ENCODE results near the gene ACOXL. TPM values are rescaled to one million over a fixed set of nuclear protein-coding genes. Genes with fewer than 3 reads are reported as not detected.
"Not testable (repeated sequence)": the region's sequence is repeated elsewhere in the genome, so short reads cannot be mapped to it uniquely, and the experiment has no call there.

ACOXL gene
- total RNA-seq, 4 donors from 2014 or later: 0.64 TPM; not detected in 3

DNA sequence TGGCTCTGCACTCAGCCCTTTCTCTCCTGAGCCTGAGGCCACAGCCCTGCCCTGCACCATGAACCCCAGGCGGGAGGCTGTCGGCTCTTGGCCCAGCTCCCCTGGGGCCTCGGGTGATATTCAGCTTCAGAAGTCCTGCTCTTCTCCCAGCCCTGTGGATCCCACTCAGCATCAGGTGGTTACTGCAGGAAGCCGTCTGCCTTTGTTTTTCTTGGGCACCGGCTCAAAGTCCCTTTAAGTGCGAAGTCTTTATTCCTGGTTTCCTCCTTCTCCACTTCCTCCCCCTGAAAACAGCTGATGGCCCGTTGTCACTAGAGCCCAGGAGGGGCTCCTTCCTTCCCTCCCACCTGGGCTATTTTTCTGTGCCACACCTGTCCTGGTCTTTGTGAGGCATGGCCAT, 226.8 kb downstream of the ACOXL start:
- 59% methylated on average over 7 of the region's 7 CpGs for WGBS
- no peaks in the 10 kb centered on the region for H3K36me3 ChIP-seq
- DNase-seq (ENCODE audit: low spot score in 2 of 2): no peak
- no peaks in the 10 kb centered on the region for H3K4me1 ChIP-seq
- H3K9me3 ChIP-seq: no peaks in the 10 kb centered on the region
- TF ChIP-seq EP300 (IDR thresholded peaks at IDR 0.05) (no peak), POLR2AphosphoS5 (IDR thresholded peaks at IDR 0.05) (no peak), POLR2A (IDR thresholded peaks at IDR 0.05) (no peak)
- TF ChIP-seq, protein P1, sequence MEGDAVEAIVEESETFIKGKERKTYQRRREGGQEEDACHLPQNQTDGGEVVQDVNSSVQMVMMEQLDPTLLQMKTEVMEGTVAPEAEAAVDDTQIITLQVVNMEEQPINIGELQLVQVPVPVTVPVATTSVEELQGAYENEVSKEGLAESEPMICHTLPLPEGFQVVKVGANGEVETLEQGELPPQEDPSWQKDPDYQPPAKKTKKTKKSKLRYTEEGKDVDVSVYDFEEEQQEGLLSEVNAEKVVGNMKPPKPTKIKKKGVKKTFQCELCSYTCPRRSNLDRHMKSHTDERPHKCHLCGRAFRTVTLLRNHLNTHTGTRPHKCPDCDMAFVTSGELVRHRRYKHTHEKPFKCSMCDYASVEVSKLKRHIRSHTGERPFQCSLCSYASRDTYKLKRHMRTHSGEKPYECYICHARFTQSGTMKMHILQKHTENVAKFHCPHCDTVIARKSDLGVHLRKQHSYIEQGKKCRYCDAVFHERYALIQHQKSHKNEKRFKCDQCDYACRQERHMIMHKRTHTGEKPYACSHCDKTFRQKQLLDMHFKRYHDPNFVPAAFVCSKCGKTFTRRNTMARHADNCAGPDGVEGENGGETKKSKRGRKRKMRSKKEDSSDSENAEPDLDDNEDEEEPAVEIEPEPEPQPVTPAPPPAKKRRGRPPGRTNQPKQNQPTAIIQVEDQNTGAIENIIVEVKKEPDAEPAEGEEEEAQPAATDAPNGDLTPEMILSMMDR (IDR thresholded peaks at IDR 0.05): no peak
- H3K27ac ChIP-seq: no peak overlapping the region
- H3K4me3 ChIP-seq: no peak overlapping the region
- peaks cover 10% of the 10 kb centered on the region for H3K27me3 ChIP-seq

DNA sequence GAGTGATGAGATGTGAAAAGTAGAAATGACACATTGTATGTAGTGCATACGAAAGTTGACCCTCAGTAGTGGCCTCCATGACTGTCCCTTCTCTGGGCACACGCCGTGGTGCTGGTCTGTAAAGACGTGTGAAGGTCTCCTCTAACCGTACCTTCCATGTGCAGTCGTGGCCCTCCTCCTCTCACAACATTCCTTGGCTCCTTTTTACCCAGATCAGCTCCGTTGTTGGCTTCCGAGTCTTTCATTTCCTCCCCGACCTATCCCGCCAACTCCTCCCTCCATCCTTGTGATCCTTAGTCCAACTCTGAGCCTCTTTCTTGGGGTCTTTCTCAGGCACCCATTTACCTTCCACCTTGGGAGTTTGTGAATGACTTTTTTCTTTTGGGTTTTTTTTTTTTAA, 227.9 kb downstream of the ACOXL start:
- DNase-seq (ENCODE audit: low spot score in 2 of 2): no peak
- 78% methylated on average over 10 of the region's 10 CpGs for WGBS
- Histone ChIP-seq H3K4me1 (no peaks in the 10 kb centered on the region), H3K36me3 (no peaks in the 10 kb centered on the region), H3K27me3 (peaks cover 14% of the 10 kb centered on the region), H3K9me3 (no peaks in the 10 kb centered on the region), H3K4me3 (no peak overlapping the region), H3K27ac (no peak overlapping the region)
- TF ChIP-seq POLR2A (IDR thresholded peaks at IDR 0.05) (no peak), POLR2AphosphoS5 (IDR thresholded peaks at IDR 0.05) (no peak), EP300 (IDR thresholded peaks at IDR 0.05) (no peak)
- TF ChIP-seq, protein P1 (IDR thresholded peaks at IDR 0.05): no peak

DNA sequence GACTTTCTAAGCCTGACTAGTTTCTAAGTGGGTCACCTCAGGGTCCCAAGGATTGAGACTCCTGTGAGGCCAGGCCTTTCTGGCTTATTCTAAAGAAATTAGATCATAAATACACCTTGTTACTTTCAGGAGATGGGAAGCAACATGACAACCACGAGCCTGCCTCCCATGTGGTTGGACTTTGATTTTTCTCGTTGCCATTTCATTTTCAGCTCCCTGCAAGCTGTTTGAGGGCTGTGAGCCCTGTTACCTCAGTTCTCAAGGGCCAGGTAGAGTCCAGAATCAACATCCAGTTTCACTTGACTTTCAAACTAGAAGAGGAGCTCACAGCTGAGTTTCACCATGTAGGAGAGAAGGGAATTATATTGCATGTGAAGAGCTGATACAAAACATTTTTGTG, 228.6 kb downstream of the ACOXL start:
- Histone ChIP-seq H3K9me3 (no peaks in the 10 kb centered on the region), H3K27ac (no peak overlapping the region), H3K4me3 (no peak overlapping the region), H3K4me1 (no peaks in the 10 kb centered on the region), H3K27me3 (peaks cover 14% of the 10 kb centered on the region), H3K36me3 (no peaks in the 10 kb centered on the region)
- WGBS: 83% methylated on average over 2 of the region's 2 CpGs
- no peak for DNase-seq (ENCODE audit: low spot score in 2 of 2)
- TF ChIP-seq, protein P1 (IDR thresholded peaks at IDR 0.05): no peak
- TF ChIP-seq EP300 (IDR thresholded peaks at IDR 0.05) (no peak), POLR2A (IDR thresholded peaks at IDR 0.05) (no peak), POLR2AphosphoS5 (IDR thresholded peaks at IDR 0.05) (no peak)

DNA sequence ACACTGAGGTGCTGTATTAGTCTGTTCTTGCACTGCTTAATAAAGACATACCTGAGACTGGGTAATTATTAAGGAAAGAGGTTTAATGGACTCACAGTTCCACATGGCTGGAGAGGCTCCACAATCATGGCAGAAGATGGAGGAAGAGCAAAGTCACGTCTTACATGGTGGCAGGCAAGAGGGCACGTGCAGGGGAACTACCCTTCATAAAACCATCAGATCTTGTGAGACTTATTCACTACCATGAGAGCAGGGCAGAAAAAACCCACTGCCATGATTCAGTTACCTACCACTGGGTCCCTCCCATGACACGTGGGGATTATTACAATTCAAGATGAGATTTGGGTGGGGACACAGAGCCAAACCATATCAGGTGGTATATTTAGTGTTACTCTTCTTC, 229.3 kb downstream of the ACOXL start:
- not testable (repeated sequence) for H3K36me3 ChIP-seq; H3K27ac ChIP-seq; DNase-seq (ENCODE audit: low spot score in 2 of 2); H3K9me3 ChIP-seq; H3K4me1 ChIP-seq; H3K4me3 ChIP-seq
- H3K27me3 ChIP-seq: peaks cover 14% of the 10 kb centered on the region
- WGBS: 83% methylated on average over 3 of the region's 3 CpGs

DNA sequence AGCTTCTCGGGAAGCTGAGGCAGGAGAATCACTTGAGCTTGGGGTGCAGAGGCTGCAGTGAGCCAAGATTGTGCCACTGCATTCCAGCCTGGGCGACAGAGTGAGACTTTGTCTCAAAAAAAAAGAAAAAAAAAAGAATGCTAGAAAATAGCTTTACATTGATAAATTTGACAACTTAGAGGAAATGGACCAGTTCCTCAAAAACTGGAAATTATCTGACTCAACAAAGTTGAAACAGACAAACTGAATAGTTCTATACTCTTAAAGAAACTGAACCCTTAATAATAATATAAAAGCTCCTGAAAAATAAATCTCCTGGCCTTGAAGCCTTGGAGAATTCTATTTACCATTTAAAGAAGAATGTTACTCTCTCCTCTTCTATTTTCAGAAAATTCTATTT, 237.3 kb downstream of the ACOXL start:
- Histone ChIP-seq H3K4me1 (no peaks in the 10 kb centered on the region), H3K9me3 (no peaks in the 10 kb centered on the region), H3K27me3 (no peaks in the 10 kb centered on the region), H3K27ac (no peak overlapping the region), H3K36me3 (no peaks in the 10 kb centered on the region), H3K4me3 (no peak overlapping the region)
- 78% methylated on average over 2 of the region's 2 CpGs for WGBS
- DNase-seq (ENCODE audit: low spot score in 2 of 2): no peak
- TF ChIP-seq, protein P1 (IDR thresholded peaks at IDR 0.05): no peak
- TF ChIP-seq POLR2A (IDR thresholded peaks at IDR 0.05): no peak
- TF ChIP-seq EP300 (IDR thresholded peaks at IDR 0.05): no peak
- no peak for TF ChIP-seq POLR2AphosphoS5 (IDR thresholded peaks at IDR 0.05)

DNA sequence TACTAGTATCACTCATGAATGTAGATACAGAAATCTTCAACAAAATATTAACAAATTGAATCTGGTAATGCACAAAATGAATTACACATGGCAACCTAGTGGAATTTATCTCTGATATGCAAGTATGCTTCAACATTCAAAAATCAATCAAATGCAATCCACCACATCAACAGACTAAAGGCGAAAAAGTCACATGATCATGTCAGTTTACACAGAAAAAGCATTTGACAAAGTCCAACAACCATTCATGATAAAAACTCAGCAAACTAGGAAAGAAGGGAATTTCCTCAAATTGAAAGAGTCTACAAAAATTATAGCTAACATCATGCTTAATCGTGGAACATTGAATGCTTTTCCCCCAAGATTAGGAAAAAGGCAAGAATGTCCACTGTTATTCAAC, 237.8 kb downstream of the ACOXL start:
- TF ChIP-seq POLR2AphosphoS5 (IDR thresholded peaks at IDR 0.05) (no peak), EP300 (IDR thresholded peaks at IDR 0.05) (no peak), POLR2A (IDR thresholded peaks at IDR 0.05) (no peak)
- TF ChIP-seq, protein P1 (IDR thresholded peaks at IDR 0.05): no peak
- Histone ChIP-seq H3K9me3 (no peaks in the 10 kb centered on the region), H3K36me3 (no peaks in the 10 kb centered on the region), H3K27ac (no peak overlapping the region), H3K27me3 (no peaks in the 10 kb centered on the region), H3K4me1 (no peaks in the 10 kb centered on the region), H3K4me3 (no peak overlapping the region)
- 87% methylated on average over 2 of the region's 2 CpGs for WGBS
- DNase-seq (ENCODE audit: low spot score in 2 of 2): no peak
